ENCODE measurements around the gene STARD13. TPM values are rescaled to one million over a fixed set of nuclear protein-coding genes. Genes with fewer than 3 reads are reported as not detected.

The STARD13 gene
- total RNA-seq, 1 donor from 2014 or later: 2.0 TPM

GRCh38 chr13:33191425-33192210, 93.9 kb downstream of the STARD13 start:
- Histone ChIP-seq H3K36me3 (no peaks in the 10 kb centered on the region), H3K4me1 (peaks cover 20% of the 10 kb centered on the region), H3K9me3 (ENCODE audit: low read depth) (no peaks in the 10 kb centered on the region), H4K20me1 (ENCODE audit: low read depth) (no peaks in the 10 kb centered on the region), H2AFZ (replicated peaks) (no peak overlapping the region), H3F3A (ENCODE audit: low read depth) (peaks cover 4% of the 10 kb centered on the region), H3K79me2 (ENCODE audit: low read depth) (no peaks in the 10 kb centered on the region), H3K27me3 (no peaks in the 10 kb centered on the region), H3K4me2 (no peak overlapping the region), H3K27ac (no peak overlapping the region), H3K9ac (no peak overlapping the region), H3K4me3 (no peak overlapping the region)
- no peak for DNase-seq (ENCODE audit: low spot score)
- Mint-ChIP-seq H3K36me3 (no peaks in the 10 kb centered on the region), H3K27me3 (ENCODE audit: insufficient read depth, low read depth) (peaks cover 2% of the 10 kb centered on the region), H3K4me3 (no peak overlapping the region), H3K9me3 (no peaks in the 10 kb centered on the region), H3K27ac (no peak overlapping the region), H3K4me1 (peaks cover 41% of the 10 kb centered on the region)
- TF ChIP-seq, protein P1, sequence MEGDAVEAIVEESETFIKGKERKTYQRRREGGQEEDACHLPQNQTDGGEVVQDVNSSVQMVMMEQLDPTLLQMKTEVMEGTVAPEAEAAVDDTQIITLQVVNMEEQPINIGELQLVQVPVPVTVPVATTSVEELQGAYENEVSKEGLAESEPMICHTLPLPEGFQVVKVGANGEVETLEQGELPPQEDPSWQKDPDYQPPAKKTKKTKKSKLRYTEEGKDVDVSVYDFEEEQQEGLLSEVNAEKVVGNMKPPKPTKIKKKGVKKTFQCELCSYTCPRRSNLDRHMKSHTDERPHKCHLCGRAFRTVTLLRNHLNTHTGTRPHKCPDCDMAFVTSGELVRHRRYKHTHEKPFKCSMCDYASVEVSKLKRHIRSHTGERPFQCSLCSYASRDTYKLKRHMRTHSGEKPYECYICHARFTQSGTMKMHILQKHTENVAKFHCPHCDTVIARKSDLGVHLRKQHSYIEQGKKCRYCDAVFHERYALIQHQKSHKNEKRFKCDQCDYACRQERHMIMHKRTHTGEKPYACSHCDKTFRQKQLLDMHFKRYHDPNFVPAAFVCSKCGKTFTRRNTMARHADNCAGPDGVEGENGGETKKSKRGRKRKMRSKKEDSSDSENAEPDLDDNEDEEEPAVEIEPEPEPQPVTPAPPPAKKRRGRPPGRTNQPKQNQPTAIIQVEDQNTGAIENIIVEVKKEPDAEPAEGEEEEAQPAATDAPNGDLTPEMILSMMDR (IDR thresholded peaks at IDR 0.05): no peak
- TF ChIP-seq EZH2 (IDR thresholded peaks at IDR 0.05): no peak
- TF ChIP-seq EZH2phosphoT487 (IDR thresholded peaks at IDR 0.05): no peak

- Histone ChIP-seq H3K27ac (no peak overlapping the region), H3K4me3 (no peak overlapping the region), H3K27me3 (no peaks in the 10 kb centered on the region), H2AFZ (replicated peaks) (no peak overlapping the region), H3F3A (ENCODE audit: low read depth) (peaks cover 4% of the 10 kb centered on the region), H3K36me3 (no peaks in the 10 kb centered on the region), H3K9ac (no peak overlapping the region), H3K4me1 (peaks cover 26% of the 10 kb centered on the region), H3K79me2 (ENCODE audit: low read depth) (no peaks in the 10 kb centered on the region), H4K20me1 (ENCODE audit: low read depth) (no peaks in the 10 kb centered on the region), H3K9me3 (ENCODE audit: low read depth) (no peaks in the 10 kb centered on the region), H3K4me2 (no peak overlapping the region)
- peaks cover 2% of the 10 kb centered on the region for H3K27me3 Mint-ChIP-seq (ENCODE audit: insufficient read depth, low read depth)
- TF ChIP-seq, protein P1 (IDR thresholded peaks at IDR 0.05): no peak
- no peak for TF ChIP-seq EZH2 (IDR thresholded peaks at IDR 0.05)
- TF ChIP-seq EZH2phosphoT487 (IDR thresholded peaks at IDR 0.05): no peak
- no peak overlapping the region for H3K27ac Mint-ChIP-seq
- no peak for DNase-seq (ENCODE audit: low spot score)
- H3K36me3 Mint-ChIP-seq: peaks cover 3% of the 10 kb centered on the region
- H3K9me3 Mint-ChIP-seq: no peaks in the 10 kb centered on the region
- H3K4me1 Mint-ChIP-seq: peaks cover 37% of the 10 kb centered on the region
- no peak overlapping the region for H3K4me3 Mint-ChIP-seq
Observed at GRCh38 chr13:33189470-33189869, 96.1 kb downstream of the STARD13 start.

DNA sequence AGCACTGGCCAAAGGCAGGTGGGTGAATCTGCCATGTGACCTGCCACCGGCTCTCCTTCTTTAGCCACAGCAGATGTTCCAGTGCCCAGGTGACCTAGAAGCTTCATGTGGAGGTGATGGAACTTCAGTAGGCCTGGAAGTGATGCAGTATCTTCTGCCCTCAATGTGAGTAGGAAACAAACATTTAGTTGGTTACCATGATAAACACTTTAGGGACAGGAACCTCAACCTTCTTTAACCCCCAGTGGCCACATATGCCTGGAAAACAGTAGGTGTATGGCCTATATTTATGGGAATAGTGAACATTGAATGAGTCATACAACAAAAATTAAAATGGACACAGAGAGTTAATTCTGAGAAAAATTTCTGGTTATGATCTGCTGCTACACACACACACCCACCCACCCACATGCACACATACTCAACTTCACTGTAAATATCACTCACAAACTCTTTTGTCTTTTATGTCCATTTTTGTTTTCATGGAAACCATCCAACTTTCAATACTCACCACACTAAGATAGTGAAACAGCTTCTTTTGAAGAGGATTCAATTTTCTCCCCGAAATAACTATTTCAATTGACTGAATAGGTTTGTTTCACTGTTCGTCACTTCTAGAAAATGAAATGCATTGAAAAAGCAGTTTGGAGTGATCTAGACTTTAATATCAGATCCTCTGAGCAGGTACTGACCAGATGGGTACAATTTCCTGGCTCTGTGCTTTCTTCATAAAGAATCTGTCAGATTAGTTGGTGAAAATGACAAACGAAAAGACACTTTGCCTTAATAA, 97.3 kb downstream of the STARD13 start:
- Histone ChIP-seq H3K27ac (no peak overlapping the region), H3K4me3 (no peak overlapping the region), H3K4me1 (peaks cover 15% of the 10 kb centered on the region), H4K20me1 (ENCODE audit: low read depth) (no peaks in the 10 kb centered on the region), H3K9ac (no peak overlapping the region), H3K27me3 (no peaks in the 10 kb centered on the region), H3F3A (ENCODE audit: low read depth) (no peaks in the 10 kb centered on the region), H3K9me3 (ENCODE audit: low read depth) (no peaks in the 10 kb centered on the region), H3K79me2 (ENCODE audit: low read depth) (no peaks in the 10 kb centered on the region), H3K36me3 (no peaks in the 10 kb centered on the region), H2AFZ (replicated peaks) (no peak overlapping the region), H3K4me2 (no peak overlapping the region)
- TF ChIP-seq EZH2 (IDR thresholded peaks at IDR 0.05) (no peak), EZH2phosphoT487 (IDR thresholded peaks at IDR 0.05) (no peak)
- TF ChIP-seq, protein P1 (IDR thresholded peaks at IDR 0.05): no peak
- Mint-ChIP-seq H3K9me3 (no peaks in the 10 kb centered on the region), H3K27me3 (ENCODE audit: insufficient read depth, low read depth) (peaks cover 2% of the 10 kb centered on the region), H3K27ac (no peak overlapping the region), H3K36me3 (peaks cover 3% of the 10 kb centered on the region), H3K4me3 (no peak overlapping the region), H3K4me1 (peaks cover 33% of the 10 kb centered on the region)
- DNase-seq (ENCODE audit: low spot score): no peak
